GM13976 (cell line): ENCODE measurements around the gene KCNH2.

Experiments used
- DNase-seq: peaks from one replicate; pipeline ENCODE4 v3.0.0; 2012; ENCODE audit warnings: low spot score
- CTCF ChIP-seq: IDR thresholded peaks from 2 replicates; pipeline ENCODE4 v1.5.1; 2012; ENCODE audit warnings: borderline replicate concordance, mild to moderate bottlenecking; ENCODE audit not compliant: insufficient read depth; ENCODE audit errors: extremely low read depth, missing control alignments, control extremely low read depth
- in situ Hi-C: fragments of 300-500 bp; cut with MboI; formaldehyde crosslinking; loops from one replicate; pipeline ENCODE4 v1.12.0; 2022; ENCODE audit warnings: low sequenced_read_pairs, mixed read lengths, inconsistent platforms; ENCODE audit not compliant: unreplicated experiment

The KCNH2 gene

GRCh38 chr7:150947761-150948651 is 30.1 kb downstream of the KCNH2 start:
- in situ Hi-C loops: no loop called here
- TF ChIP-seq CTCF: no peak
- DNase-seq: no peak

GRCh38 chr7:150947241-150947745 is 30.8 kb downstream of the KCNH2 start:
- in situ Hi-C loops: no loop called here
- TF ChIP-seq CTCF: no peak
- peak; percentile 37 for DNase-seq

- no peak for TF ChIP-seq CTCF
- DNase-seq: no peak
- in situ Hi-C loops: no loop called here
These were observed 31.5 kb downstream of the KCNH2 start for GRCh38 chr7:150946421-150947240.

GRCh38 chr7:150945853-150946420 is 32.2 kb downstream of the KCNH2 start:
- no peak for DNase-seq
- in situ Hi-C loops: no loop called here
- no peak for TF ChIP-seq CTCF

- in situ Hi-C loops: no loop called here
- TF ChIP-seq CTCF: no peak
- no peak for DNase-seq
These were observed 32.8 kb downstream of the KCNH2 start for GRCh38 chr7:150945171-150945852.
